Daoy (cell line): ENCODE results near the gene ZBTB45. TPM values are rescaled to one million over a fixed set of nuclear protein-coding genes. Genes with fewer than 3 reads are reported as not detected.
A peak's percentile ranks its signal among the peaks of the same experiment; 100 is the strongest.

Source experiments
- DNase-seq: peaks from one replicate; pipeline ENCODE4 v3.0.0-alpha.2; 2015; ENCODE audit warnings: low read depth
- total RNA-seq: library from RNA; depleted of rRNA; stranded (reverse); fragments of >200 nt; shearing (Covaris generic); gene quantifications from 2 replicates; pipeline ENCODE4 v1.2.3, GENCODE V29; 2014; rRNA removed

The ZBTB45 gene
- 4.8 and 4.9 TPM in 2 replicates for total RNA-seq

- DNase-seq: peak; percentile 98
Observed at GRCh38 chr19:58519355-58520256, at the start of gene ZBTB45. Gene ZBTB45 (minus strand): TSS chr19:58519810. CDS start chr19:58517673, 2,137 bp downstream.

GRCh38 chr19:58568453-58569130 lies 49.0 kb upstream of the ZBTB45 start:
- DNase-seq: no peak

- no peak for DNase-seq
Observed at GRCh38 chr19:58566989-58567388, 47.4 kb upstream of the ZBTB45 start.

GRCh38 chr19:58563823-58564222 lies 44.2 kb upstream of the ZBTB45 start:
- no peak for DNase-seq

GRCh38 chr19:58563034-58563573 lies 43.5 kb upstream of the ZBTB45 start:
- DNase-seq: no peak

- peak; percentile 63 for DNase-seq
Observed at GRCh38 chr19:58562122-58563033, 42.8 kb upstream of the ZBTB45 start.

- DNase-seq: no peak
Observed at GRCh38 chr19:58561373-58562121, 41.9 kb upstream of the ZBTB45 start.

- DNase-seq: no peak
Observed at GRCh38 chr19:58560921-58561320, 41.3 kb upstream of the ZBTB45 start.

- DNase-seq: no peak
Observed at GRCh38 chr19:58560007-58560887, 40.6 kb upstream of the ZBTB45 start.

- DNase-seq: peak; percentile 97
Observed at GRCh38 chr19:58559275-58560006, 39.8 kb upstream of the ZBTB45 start.

GRCh38 chr19:58558623-58559274 lies 39.1 kb upstream of the ZBTB45 start:
- DNase-seq: peak; percentile 100

GRCh38 chr19:58558066-58558622 lies 38.5 kb upstream of the ZBTB45 start, which contains the start of gene UBE2M:
Gene UBE2M (minus strand): TSS chr19:58558611. CDS start chr19:58558381, 230 bp downstream.
- no peak for DNase-seq

GRCh38 chr19:58557221-58558065 lies 37.8 kb upstream of the ZBTB45 start:
- peak; percentile 12 for DNase-seq

- DNase-seq: no peak
Observed at GRCh38 chr19:58556622-58557220, 37.1 kb upstream of the ZBTB45 start.

- DNase-seq: no peak
Observed at GRCh38 chr19:58555920-58556621, 36.5 kb upstream of the ZBTB45 start.

GRCh38 chr19:58555369-58555885 lies 35.8 kb upstream of the ZBTB45 start:
- DNase-seq: no peak
